Glutamatergic neuron (in vitro differentiated cells): ENCODE measurements around the gene MILR1. TPM values are rescaled to one million over a fixed set of nuclear protein-coding genes. Genes with fewer than 3 reads are reported as not detected.
A peak's percentile ranks its signal among the peaks of the same experiment; 100 is the strongest.
"Not testable (repeated sequence)": the region's sequence is repeated elsewhere in the genome, so short reads cannot be mapped to it uniquely, and the experiment has no call there.

Experiments
- DNase-seq: peaks from one replicate; pipeline ENCODE4 v3.0.0; 2022
- H3K27ac Mint-ChIP-seq: one replicate; pipeline ENCODE4 v1.8.0; 2020; ENCODE audit warnings: mild to moderate bottlenecking, mixed read lengths, inconsistent platforms; ENCODE audit not compliant: unreplicated experiment
- H3K27me3 Mint-ChIP-seq: one replicate; pipeline ENCODE4 v1.8.0; 2020; ENCODE audit warnings: mild to moderate bottlenecking, moderate library complexity, mixed read lengths, inconsistent platforms; ENCODE audit not compliant: unreplicated experiment
- H3K36me3 Mint-ChIP-seq: one replicate; pipeline ENCODE4 v1.8.0; 2020; ENCODE audit warnings: mild to moderate bottlenecking, mixed read lengths, inconsistent platforms; ENCODE audit not compliant: unreplicated experiment
- H3K4me1 Mint-ChIP-seq: one replicate; pipeline ENCODE4 v1.8.0; 2020; ENCODE audit warnings: mild to moderate bottlenecking, low read depth, mixed read lengths, inconsistent platforms; ENCODE audit not compliant: unreplicated experiment
- H3K4me3 Mint-ChIP-seq: one replicate; pipeline ENCODE4 v1.8.0; 2020; ENCODE audit warnings: mild to moderate bottlenecking, mixed read lengths, inconsistent platforms; ENCODE audit not compliant: unreplicated experiment
- H3K9me3 Mint-ChIP-seq: one replicate; pipeline ENCODE4 v1.8.0; 2020; ENCODE audit warnings: mild to moderate bottlenecking, moderate library complexity, mixed read lengths, inconsistent platforms; ENCODE audit not compliant: unreplicated experiment
- total RNA-seq: library from RNA; stranded (reverse); fragmentation: NEBNext Ultra II Directional; extraction: Animal tissue kit (Norgen Biotek cat#: 25700); gene quantifications from one replicate; pipeline ENCODE4 v1.2.1, GENCODE V29; 2021; ENCODE audit not compliant: unreplicated experiment
- TF ChIP-seq, protein P1 (sequence below): fragments of 200-600 bp; sonication (generic); IDR thresholded peaks from one replicate; pipeline ENCODE4 v1.5.0; 2021; ENCODE audit not compliant: partially characterized antibody, unreplicated experiment

The MILR1 gene
- total RNA-seq, 1 donor from 2014 or later, result not detected

DNA sequence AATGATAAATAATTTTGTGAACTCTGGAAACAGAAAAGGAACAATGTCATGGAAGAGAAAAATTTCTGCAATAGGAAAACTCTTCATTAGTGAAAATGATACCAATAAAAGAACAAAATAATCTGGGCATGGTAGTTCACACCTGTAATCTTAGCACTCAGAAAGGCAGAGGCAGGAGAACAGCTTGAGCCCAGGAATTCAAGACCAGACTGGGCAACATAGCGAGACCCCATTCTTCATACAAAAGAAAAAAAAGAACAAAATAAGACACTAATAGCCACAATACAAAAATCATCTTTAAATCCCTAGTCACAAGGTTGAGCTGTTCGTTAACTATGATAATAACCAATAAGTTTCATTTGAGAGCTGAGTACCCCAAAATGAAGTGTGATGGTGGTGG lies 39.4 kb downstream of the MILR1 start:
- Mint-ChIP-seq H3K4me3 (no peak overlapping the region), H3K36me3 (peaks cover 5% of the 10 kb centered on the region), H3K27me3 (no peaks in the 10 kb centered on the region), H3K9me3 (no peaks in the 10 kb centered on the region), H3K27ac (no peak overlapping the region), H3K4me1 (no peaks in the 10 kb centered on the region)
- no peak for DNase-seq
- TF ChIP-seq, protein P1, sequence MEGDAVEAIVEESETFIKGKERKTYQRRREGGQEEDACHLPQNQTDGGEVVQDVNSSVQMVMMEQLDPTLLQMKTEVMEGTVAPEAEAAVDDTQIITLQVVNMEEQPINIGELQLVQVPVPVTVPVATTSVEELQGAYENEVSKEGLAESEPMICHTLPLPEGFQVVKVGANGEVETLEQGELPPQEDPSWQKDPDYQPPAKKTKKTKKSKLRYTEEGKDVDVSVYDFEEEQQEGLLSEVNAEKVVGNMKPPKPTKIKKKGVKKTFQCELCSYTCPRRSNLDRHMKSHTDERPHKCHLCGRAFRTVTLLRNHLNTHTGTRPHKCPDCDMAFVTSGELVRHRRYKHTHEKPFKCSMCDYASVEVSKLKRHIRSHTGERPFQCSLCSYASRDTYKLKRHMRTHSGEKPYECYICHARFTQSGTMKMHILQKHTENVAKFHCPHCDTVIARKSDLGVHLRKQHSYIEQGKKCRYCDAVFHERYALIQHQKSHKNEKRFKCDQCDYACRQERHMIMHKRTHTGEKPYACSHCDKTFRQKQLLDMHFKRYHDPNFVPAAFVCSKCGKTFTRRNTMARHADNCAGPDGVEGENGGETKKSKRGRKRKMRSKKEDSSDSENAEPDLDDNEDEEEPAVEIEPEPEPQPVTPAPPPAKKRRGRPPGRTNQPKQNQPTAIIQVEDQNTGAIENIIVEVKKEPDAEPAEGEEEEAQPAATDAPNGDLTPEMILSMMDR, result no peak

DNA sequence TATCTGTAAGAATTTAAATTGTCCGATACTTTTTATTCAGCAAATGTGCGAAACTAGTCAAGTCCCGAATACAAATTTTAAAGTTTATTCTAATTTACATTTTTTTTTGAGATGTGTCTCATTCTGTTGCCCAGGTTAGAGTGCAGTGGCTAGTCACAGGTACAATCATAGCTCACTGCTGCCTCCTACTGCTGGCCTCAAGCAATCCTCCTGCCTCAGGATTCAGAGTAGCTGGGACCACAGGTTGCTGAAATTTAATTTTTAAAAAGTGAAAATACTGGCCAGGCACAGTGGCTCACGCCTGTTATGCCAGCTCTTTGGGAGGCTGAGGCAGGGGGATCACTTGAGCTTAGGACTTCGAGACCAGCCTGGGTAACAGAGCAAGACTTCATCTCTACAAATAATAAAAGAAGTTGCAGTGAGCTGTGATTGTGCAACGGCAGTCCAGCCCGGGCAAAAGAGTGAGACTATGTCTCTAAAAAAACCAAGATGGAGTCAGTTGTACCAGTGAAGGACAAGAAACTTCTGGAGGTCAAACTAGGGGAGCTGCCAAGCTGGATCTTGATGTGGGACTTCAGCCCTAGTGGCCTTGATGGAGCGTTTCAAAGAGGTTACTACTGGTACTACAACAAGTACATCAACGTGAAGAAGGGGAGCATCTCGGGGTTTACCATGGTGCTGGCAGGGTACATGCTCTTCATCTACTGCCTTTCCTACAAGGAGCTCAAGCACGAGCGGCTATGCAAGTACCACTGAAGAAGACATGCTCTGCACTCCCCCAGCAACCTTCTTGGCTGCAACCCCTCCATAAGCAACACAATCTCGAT lies 42.3 kb downstream of the MILR1 start:
- Mint-ChIP-seq H3K4me3 (no peak overlapping the region), H3K36me3 (peaks cover 5% of the 10 kb centered on the region), H3K4me1 (peaks cover 7% of the 10 kb centered on the region), H3K27ac (no peak overlapping the region), H3K9me3 (peaks cover 4% of the 10 kb centered on the region), H3K27me3 (no peaks in the 10 kb centered on the region)
- TF ChIP-seq, protein P1, result peak; percentile 42
- DNase-seq, result no peak

DNA sequence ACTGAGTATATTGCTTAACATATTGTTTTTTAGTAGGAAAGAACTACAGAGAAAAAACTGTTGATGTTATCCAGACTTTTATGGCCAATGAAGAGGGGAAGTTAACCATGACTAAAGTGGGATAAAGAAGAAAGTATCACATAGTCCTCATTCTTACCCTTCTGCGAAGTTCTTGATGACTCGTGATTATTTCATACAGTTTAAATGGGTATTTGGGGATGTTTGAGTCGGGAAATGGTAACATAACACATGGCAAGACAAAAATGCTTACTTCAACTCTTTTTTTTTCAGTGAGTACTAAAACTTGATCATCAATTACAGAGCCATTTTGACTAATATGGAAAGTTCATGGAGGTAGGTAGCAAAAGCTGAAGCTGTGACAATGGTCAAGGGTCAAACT lies 43.1 kb downstream of the MILR1 start:
- H3K4me1 Mint-ChIP-seq, result peaks cover 7% of the 10 kb centered on the region
- H3K36me3 Mint-ChIP-seq, result peaks cover 5% of the 10 kb centered on the region
- no peak overlapping the region for H3K4me3 Mint-ChIP-seq
- peaks cover 2% of the 10 kb centered on the region for H3K27me3 Mint-ChIP-seq
- peaks cover 6% of the 10 kb centered on the region for H3K9me3 Mint-ChIP-seq
- TF ChIP-seq, protein P1, result no peak
- DNase-seq, result no peak
- no peak overlapping the region for H3K27ac Mint-ChIP-seq

DNA sequence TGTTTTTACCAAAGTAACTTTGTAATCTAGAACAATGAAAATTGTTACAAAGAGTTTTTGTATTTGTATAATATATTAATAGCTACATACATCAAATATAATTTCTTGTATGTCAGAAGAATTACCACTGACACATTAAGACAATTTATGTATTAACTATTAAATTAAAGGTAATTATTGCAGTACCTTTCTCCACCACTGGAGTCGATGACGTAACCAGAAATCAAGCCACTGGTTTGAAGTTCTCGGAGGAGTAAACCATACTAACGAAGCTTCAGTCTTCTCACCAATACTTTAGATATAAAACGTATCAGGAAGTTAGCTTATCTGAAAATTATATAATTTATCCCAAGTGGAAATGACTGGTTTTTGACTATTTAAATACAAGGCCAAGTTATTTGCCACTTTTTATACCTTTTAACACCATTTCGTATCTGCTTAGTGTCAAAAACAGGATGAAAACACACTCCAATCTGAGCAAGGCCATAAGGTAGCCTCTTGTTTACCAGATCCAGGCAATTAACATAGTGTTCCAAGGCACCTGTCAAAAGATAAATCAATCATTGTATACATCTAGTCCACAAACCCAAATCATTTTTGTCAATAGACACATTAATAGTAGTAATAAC lies 43.7 kb downstream of the MILR1 start:
- Mint-ChIP-seq H3K4me3 (no peak overlapping the region), H3K9me3 (peaks cover 9% of the 10 kb centered on the region), H3K4me1 (peaks cover 7% of the 10 kb centered on the region), H3K27ac (no peak overlapping the region), H3K27me3 (peaks cover 2% of the 10 kb centered on the region), H3K36me3 (peaks cover 5% of the 10 kb centered on the region)
- TF ChIP-seq, protein P1, result peak; percentile 86
- DNase-seq, result no peak

DNA sequence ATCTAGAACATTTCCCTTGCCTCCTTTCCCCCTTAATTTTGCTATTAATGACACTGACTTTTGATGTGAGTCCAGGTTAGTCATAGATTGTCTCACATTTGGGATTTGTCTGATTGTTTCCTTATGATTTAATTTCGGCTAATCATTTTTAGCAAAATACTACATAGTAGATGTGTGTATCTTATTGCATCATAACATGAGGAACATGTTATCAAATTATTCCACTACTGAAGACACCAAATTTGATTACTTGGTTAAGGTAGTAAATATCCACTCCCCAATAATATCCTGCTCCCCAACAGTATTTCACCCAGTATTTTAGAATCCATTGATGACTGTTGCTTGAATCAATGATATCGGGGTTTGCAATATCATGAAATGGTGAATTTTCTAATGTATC lies 45.2 kb downstream of the MILR1 start:
- Mint-ChIP-seq H3K4me1 (peaks cover 18% of the 10 kb centered on the region), H3K27me3 (peaks cover 2% of the 10 kb centered on the region)

DNA sequence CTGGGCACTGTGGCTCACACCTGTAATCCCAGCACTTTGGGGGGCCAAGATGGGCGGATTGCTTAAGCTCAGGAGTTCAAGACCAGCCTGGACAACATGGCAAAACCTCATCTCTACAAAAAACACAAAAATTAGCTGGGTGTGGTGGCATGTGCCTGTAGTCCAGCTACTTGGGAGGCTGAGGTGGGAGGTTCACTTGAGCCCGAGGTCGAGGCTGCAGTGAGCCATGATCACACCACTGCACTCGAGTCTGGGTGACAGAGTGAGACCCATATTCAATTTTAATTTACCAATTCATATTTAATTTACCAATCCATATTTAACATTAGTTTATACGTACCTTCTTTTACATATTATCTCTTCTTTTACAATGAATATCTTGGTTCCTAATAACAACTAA lies 46.4 kb downstream of the MILR1 start:
- not testable (repeated sequence) for H3K4me3 Mint-ChIP-seq, H3K36me3 Mint-ChIP-seq

More for the DNA sequence above, 45.2 kb downstream of the MILR1 start:
- Mint-ChIP-seq H3K36me3 (peaks cover 5% of the 10 kb centered on the region), H3K4me3 (no peak overlapping the region), H3K27ac (no peak overlapping the region), H3K9me3 (peaks cover 9% of the 10 kb centered on the region)
- DNase-seq, result no peak
- TF ChIP-seq, protein P1, result no peak

More for the DNA sequence above, 46.4 kb downstream of the MILR1 start:
- H3K4me1 Mint-ChIP-seq, result peaks cover 24% of the 10 kb centered on the region
- not testable (repeated sequence) for H3K27ac Mint-ChIP-seq, H3K9me3 Mint-ChIP-seq, DNase-seq, H3K27me3 Mint-ChIP-seq
